SK-N-SH treated with all-trans-retinoic acid at 6 μM for 48 hours (cell line): ENCODE measurements around the gene SLC25A29.

Experiments
- ATAC-seq: fragments of 200-7000 bp; cut with Tn5 transposase; 3 replicates; pipeline ENCODE4 v1.9.1; 2020; ENCODE audit warnings: mild to moderate bottlenecking, moderate library complexity
- ARNTL ChIP-seq: fragments of 450-650 bp; formaldehyde crosslinking; IDR thresholded peaks from 2 replicates; pipeline ENCODE4 v1.5.0; 2020; ENCODE audit warnings: low read depth, mild to moderate bottlenecking, moderate library complexity, borderline replicate concordance
- BACH2 ChIP-seq: fragments of 250-450 bp; sonication (Bioruptor Pico); IDR thresholded peaks from 2 replicates; pipeline ENCODE4 v1.9.0; 2021; ENCODE audit warnings: mild to moderate bottlenecking, borderline replicate concordance
- CSDC2 ChIP-seq: fragments of 250-450 bp; sonication (Bioruptor Pico); IDR thresholded peaks from 2 replicates; pipeline ENCODE4 v1.5.0; 2020; ENCODE audit warnings: mild to moderate bottlenecking, moderate library complexity
- ESRRG ChIP-seq: fragments of 250-450 bp; sonication (Bioruptor Pico); IDR thresholded peaks from 2 replicates; pipeline ENCODE4 v1.6.1; 2021; ENCODE audit warnings: mild to moderate bottlenecking
- GLIS3 ChIP-seq: fragments of 250-450 bp; sonication (Bioruptor Pico); IDR thresholded peaks from 2 replicates; pipeline ENCODE4 v1.5.0; 2020; ENCODE audit warnings: mild to moderate bottlenecking, moderate library complexity
- ISL1 ChIP-seq: fragments of 250-450 bp; sonication (Bioruptor Pico); IDR thresholded peaks from 2 replicates; pipeline ENCODE4 v2.1.2; 2022; ENCODE audit warnings: mild to moderate bottlenecking, moderate library complexity
- PPARA ChIP-seq: fragments of 250-450 bp; sonication (Bioruptor Pico); IDR thresholded peaks from 2 replicates; pipeline ENCODE4 v1.5.0; 2020; ENCODE audit warnings: mild to moderate bottlenecking, borderline replicate concordance
- RARB ChIP-seq: fragments of 250-450 bp; sonication (Bioruptor Pico); IDR thresholded peaks from 2 replicates; pipeline ENCODE4 v1.8.0; 2021; ENCODE audit warnings: mild to moderate bottlenecking, moderate library complexity
- SNAI2 ChIP-seq: fragments of 250-450 bp; sonication (Bioruptor Pico); IDR thresholded peaks from 2 replicates; pipeline ENCODE4 v1.5.0; 2020; ENCODE audit warnings: mild to moderate bottlenecking, moderate library complexity
- TCF4 ChIP-seq: fragments of 250-450 bp; sonication (Bioruptor Pico); IDR thresholded peaks from 2 replicates; pipeline ENCODE4 v1.8.0; 2021; ENCODE audit warnings: mild to moderate bottlenecking, moderate library complexity, borderline replicate concordance
- TOX ChIP-seq: fragments of 250-450 bp; sonication (Bioruptor Pico); IDR thresholded peaks from 2 replicates; pipeline ENCODE4 v1.8.0; 2021; ENCODE audit warnings: mild to moderate bottlenecking, moderate library complexity, borderline replicate concordance
- ZC3H10 ChIP-seq: fragments of 250-450 bp; sonication (Bioruptor Pico); IDR thresholded peaks from 2 replicates; pipeline ENCODE4 v1.5.1; 2021; ENCODE audit warnings: mild to moderate bottlenecking, moderate library complexity
- ZFP3 ChIP-seq: fragments of 250-450 bp; sonication (Bioruptor Pico); IDR thresholded peaks from 2 replicates; pipeline ENCODE4 v1.5.0; 2020; ENCODE audit warnings: mild to moderate bottlenecking, moderate library complexity
- ZFP30 ChIP-seq: fragments of 450-650 bp; formaldehyde crosslinking; IDR thresholded peaks from 2 replicates; pipeline ENCODE4 v1.5.0; 2022; ENCODE audit warnings: mild to moderate bottlenecking, moderate library complexity
- ZNF565 ChIP-seq: fragments of 450-650 bp; formaldehyde crosslinking; conservative IDR thresholded peaks from 2 replicates; pipeline ENCODE4 v1.5.0; 2020; ENCODE audit warnings: low read depth, mild to moderate bottlenecking, moderate library complexity
- ZNF70 ChIP-seq: fragments of 450-650 bp; formaldehyde crosslinking; IDR thresholded peaks from 2 replicates; pipeline ENCODE4 v1.5.0; 2020; ENCODE audit warnings: mild to moderate bottlenecking, moderate library complexity
- ZNF8 ChIP-seq: fragments of 450-650 bp; formaldehyde crosslinking; IDR thresholded peaks from 2 replicates; pipeline ENCODE4 v1.5.0; 2020; ENCODE audit warnings: mild to moderate bottlenecking, moderate library complexity
- TF ChIP-seq, protein P1 (sequence below): fragments of 250-450 bp; sonication (Bioruptor Pico); IDR thresholded peaks from 2 replicates; pipeline ENCODE4 v1.5.1; 2020; ENCODE audit warnings: low read depth, mild to moderate bottlenecking, moderate library complexity
- TF ChIP-seq, protein P2 (sequence below): fragments of 250-450 bp; sonication (Bioruptor Pico); IDR thresholded peaks from 2 replicates; pipeline ENCODE4 v1.8.0; 2020; ENCODE audit warnings: mild to moderate bottlenecking, moderate library complexity, borderline replicate concordance
- TF ChIP-seq, protein P3 (sequence below): fragments of 250-450 bp; sonication (Bioruptor Pico); IDR thresholded peaks from 2 replicates; pipeline ENCODE4 v1.5.1; 2021; ENCODE audit warnings: mild to moderate bottlenecking, moderate library complexity
- TF ChIP-seq, protein P4 (sequence below): fragments of 250-450 bp; sonication (Bioruptor Pico); IDR thresholded peaks from 2 replicates; pipeline ENCODE4 v1.8.0; 2021; ENCODE audit warnings: low read depth, mild to moderate bottlenecking, moderate library complexity, borderline replicate concordance
- TF ChIP-seq, protein P5 (sequence below): fragments of 250-450 bp; sonication (Bioruptor Pico); IDR thresholded peaks from 2 replicates; pipeline ENCODE4 v1.5.0; 2020; ENCODE audit warnings: mild to moderate bottlenecking, moderate library complexity

Gene SLC25A29

DNA sequence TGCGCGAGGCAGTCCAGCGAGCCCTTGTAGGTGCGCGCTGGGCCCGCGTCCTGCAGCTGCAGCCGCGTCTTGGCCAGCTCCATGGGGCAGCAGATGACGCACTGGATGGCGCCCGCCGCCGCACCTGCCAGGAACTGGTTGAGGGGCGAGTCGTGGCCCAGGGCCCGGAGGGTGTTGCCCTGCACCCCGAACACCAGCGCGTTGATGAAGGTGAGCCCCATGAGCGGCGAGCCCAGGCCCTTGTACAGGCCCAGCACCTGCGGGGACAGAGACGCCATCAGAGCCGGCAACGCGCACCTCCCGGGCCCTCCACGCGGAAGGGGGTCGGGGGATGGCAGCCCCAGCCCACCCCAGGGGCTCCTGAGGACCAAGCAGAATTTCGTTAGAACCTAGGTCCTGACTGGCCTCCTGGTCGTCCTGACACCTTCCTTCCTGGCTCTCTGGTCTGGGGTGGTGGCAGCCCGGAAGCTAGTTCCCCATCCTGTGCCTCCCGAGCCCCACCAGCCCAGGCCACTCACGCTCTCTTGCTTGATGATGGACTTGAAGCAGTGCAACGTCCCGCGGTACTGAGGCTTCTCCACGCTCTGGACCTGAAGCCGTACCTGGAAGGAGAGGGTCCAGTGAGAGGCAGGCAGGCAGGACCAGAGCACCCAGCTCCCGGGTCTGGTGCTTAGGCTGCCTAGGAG, 13.3 kb downstream of the SLC25A29 start:
- TF ChIP-seq, protein P1, sequence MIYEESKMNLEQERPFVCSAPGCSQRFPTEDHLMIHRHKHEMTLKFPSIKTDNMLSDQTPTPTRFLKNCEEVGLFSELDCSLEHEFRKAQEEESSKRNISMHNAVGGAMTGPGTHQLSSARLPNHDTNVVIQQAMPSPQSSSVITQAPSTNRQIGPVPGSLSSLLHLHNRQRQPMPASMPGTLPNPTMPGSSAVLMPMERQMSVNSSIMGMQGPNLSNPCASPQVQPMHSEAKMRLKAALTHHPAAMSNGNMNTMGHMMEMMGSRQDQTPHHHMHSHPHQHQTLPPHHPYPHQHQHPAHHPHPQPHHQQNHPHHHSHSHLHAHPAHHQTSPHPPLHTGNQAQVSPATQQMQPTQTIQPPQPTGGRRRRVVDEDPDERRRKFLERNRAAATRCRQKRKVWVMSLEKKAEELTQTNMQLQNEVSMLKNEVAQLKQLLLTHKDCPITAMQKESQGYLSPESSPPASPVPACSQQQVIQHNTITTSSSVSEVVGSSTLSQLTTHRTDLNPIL (CRISPR knock-in tag): no peak
- TF ChIP-seq ZFP30 (CRISPR knock-in tag) (no peak), ZNF8 (no peak), ISL1 (no peak), TOX (CRISPR knock-in tag) (no peak), ESRRG (no peak), BACH2 (CRISPR knock-in tag) (no peak)
- TF ChIP-seq, all 23 proteins: peak for 0

DNA sequence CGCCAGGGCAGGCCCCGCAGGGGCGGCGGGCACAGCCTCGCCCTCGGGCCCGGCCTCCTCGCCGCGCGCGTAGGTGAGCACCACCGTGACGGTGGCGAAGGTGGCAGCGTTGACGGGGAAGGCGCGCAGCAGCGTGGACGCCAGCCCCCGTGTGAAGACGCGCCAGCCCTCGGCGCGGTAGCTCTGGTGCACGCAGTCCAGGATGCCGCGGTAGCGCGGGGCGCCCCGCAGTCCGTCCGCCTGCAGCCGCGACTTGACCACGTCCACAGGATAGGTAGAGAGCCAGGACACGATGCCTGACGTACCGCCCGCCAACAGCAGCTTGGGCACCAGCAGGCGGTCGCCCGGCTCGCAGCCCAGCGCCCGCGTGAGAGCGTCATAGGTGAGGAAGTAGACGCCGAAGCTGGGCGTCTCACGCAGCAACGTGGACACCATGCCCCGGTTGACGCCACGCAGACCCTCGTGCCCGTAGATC, 13.9 kb downstream of the SLC25A29 start:
- TF ChIP-seq ZNF70 (no peak), TOX (CRISPR knock-in tag) (no peak), SNAI2 (CRISPR knock-in tag) (no peak), TCF4 (CRISPR knock-in tag) (no peak), PPARA (CRISPR knock-in tag) (no peak), ZNF565 (no peak), ZC3H10 (CRISPR knock-in tag) (no peak), GLIS3 (CRISPR knock-in tag) (no peak)
- TF ChIP-seq, protein P2, sequence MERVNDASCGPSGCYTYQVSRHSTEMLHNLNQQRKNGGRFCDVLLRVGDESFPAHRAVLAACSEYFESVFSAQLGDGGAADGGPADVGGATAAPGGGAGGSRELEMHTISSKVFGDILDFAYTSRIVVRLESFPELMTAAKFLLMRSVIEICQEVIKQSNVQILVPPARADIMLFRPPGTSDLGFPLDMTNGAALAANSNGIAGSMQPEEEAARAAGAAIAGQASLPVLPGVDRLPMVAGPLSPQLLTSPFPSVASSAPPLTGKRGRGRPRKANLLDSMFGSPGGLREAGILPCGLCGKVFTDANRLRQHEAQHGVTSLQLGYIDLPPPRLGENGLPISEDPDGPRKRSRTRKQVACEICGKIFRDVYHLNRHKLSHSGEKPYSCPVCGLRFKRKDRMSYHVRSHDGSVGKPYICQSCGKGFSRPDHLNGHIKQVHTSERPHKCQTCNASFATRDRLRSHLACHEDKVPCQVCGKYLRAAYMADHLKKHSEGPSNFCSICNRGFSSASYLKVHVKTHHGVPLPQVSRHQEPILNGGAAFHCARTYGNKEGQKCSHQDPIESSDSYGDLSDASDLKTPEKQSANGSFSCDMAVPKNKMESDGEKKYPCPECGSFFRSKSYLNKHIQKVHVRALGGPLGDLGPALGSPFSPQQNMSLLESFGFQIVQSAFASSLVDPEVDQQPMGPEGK: no peak
- TF ChIP-seq, all 23 proteins: peak for 0
- no peak for ATAC-seq

More for the DNA sequence above, 13.3 kb downstream of the SLC25A29 start:
- ATAC-seq: no peak

DNA sequence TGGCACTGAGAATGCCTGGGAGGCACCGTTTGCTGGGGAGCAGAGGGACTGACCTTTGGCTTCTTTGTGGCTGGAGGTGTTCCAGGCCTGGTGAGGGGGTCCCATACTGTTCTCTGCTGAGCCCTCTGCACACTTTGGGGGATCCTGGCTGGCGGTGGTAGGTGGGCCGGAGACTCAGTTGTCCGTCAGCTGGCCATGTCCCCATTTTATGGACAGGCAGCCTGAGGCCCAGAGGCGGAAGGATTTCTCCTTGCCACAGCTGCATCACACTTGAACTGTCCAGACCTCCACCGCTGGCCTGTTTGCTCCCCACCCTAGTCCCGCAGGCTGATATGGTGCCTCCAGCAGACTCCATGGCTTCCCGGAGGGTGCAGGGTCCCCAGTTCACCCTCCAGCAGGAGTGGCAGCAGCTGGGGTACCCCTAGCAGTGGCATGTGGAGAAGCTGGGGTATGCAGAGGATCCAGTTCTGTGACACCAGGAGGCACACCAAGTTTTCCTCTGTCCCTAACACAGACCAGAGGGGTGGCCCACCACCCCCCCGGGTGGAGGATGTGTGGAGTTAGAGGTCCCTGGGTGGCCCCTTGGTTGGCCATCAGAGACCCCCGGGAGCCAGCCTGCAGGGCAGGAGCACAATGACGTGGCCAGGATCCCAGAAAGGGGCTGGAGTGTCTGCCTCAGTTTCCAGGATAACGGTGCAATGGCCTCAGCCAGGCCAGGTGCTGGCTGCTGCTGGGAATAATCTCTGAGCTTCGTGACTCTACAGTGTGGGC, 14.8 kb downstream of the SLC25A29 start:
- ATAC-seq: no peak
- no peak for TF ChIP-seq TOX (CRISPR knock-in tag)
- TF ChIP-seq GLIS3 (CRISPR knock-in tag): no peak
- TF ChIP-seq, protein P2: no peak
- no peak for TF ChIP-seq ZFP3
- TF ChIP-seq RARB (CRISPR knock-in tag): no peak
- no peak for TF ChIP-seq PPARA (CRISPR knock-in tag)
- TF ChIP-seq, protein P1 (CRISPR knock-in tag): no peak
- TF ChIP-seq, protein P3, sequence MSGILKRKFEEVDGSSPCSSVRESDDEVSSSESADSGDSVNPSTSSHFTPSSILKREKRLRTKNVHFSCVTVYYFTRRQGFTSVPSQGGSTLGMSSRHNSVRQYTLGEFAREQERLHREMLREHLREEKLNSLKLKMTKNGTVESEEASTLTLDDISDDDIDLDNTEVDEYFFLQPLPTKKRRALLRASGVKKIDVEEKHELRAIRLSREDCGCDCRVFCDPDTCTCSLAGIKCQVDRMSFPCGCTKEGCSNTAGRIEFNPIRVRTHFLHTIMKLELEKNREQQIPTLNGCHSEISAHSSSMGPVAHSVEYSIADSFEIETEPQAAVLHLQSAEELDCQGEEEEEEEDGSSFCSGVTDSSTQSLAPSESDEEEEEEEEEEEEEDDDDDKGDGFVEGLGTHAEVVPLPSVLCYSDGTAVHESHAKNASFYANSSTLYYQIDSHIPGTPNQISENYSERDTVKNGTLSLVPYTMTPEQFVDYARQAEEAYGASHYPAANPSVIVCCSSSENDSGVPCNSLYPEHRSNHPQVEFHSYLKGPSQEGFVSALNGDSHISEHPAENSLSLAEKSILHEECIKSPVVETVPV (CRISPR knock-in tag): no peak
- TF ChIP-seq ZC3H10 (CRISPR knock-in tag): no peak
- no peak for TF ChIP-seq ARNTL (CRISPR knock-in tag)
- TF ChIP-seq SNAI2 (CRISPR knock-in tag): no peak
- TF ChIP-seq TCF4 (CRISPR knock-in tag): no peak
- TF ChIP-seq, protein P4, sequence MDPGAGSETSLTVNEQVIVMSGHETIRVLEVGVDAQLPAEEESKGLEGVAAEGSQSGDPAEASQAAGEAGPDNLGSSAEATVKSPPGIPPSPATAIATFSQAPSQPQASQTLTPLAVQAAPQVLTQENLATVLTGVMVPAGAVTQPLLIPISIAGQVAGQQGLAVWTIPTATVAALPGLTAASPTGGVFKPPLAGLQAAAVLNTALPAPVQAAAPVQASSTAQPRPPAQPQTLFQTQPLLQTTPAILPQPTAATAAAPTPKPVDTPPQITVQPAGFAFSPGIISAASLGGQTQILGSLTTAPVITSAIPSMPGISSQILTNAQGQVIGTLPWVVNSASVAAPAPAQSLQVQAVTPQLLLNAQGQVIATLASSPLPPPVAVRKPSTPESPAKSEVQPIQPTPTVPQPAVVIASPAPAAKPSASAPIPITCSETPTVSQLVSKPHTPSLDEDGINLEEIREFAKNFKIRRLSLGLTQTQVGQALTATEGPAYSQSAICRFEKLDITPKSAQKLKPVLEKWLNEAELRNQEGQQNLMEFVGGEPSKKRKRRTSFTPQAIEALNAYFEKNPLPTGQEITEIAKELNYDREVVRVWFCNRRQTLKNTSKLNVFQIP (CRISPR knock-in tag): no peak
- TF ChIP-seq CSDC2 (CRISPR knock-in tag): no peak
- no peak for TF ChIP-seq BACH2 (CRISPR knock-in tag)
- TF ChIP-seq, protein P5, sequence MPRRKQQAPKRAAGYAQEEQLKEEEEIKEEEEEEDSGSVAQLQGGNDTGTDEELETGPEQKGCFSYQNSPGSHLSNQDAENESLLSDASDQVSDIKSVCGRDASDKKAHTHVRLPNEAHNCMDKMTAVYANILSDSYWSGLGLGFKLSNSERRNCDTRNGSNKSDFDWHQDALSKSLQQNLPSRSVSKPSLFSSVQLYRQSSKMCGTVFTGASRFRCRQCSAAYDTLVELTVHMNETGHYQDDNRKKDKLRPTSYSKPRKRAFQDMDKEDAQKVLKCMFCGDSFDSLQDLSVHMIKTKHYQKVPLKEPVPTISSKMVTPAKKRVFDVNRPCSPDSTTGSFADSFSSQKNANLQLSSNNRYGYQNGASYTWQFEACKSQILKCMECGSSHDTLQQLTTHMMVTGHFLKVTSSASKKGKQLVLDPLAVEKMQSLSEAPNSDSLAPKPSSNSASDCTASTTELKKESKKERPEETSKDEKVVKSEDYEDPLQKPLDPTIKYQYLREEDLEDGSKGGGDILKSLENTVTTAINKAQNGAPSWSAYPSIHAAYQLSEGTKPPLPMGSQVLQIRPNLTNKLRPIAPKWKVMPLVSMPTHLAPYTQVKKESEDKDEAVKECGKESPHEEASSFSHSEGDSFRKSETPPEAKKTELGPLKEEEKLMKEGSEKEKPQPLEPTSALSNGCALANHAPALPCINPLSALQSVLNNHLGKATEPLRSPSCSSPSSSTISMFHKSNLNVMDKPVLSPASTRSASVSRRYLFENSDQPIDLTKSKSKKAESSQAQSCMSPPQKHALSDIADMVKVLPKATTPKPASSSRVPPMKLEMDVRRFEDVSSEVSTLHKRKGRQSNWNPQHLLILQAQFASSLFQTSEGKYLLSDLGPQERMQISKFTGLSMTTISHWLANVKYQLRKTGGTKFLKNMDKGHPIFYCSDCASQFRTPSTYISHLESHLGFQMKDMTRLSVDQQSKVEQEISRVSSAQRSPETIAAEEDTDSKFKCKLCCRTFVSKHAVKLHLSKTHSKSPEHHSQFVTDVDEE: no peak
- TF ChIP-seq ZFP30 (CRISPR knock-in tag): no peak
